GM18520 (cell line): Measurements from ENCODE around the gene UGT2A2.
"Not testable (repeated sequence)": the region's sequence is repeated elsewhere in the genome, so short reads cannot be mapped to it uniquely, and the experiment has no call there.

ENCODE experiments used
- ATAC-seq: cut with Tn5 transposase; IDR thresholded peaks from one replicate; pipeline ENCODE4 v1.9.1; 2021; ENCODE audit not compliant: unreplicated experiment

Gene UGT2A2

GRCh38 chr4:69639542-69639941, at the start of gene UGT2A2:
Gene UGT2A2 (minus strand): TSS chr4:69639642. CDS start chr4:69639640, 2 bp downstream.
- ATAC-seq = no peak

DNA sequence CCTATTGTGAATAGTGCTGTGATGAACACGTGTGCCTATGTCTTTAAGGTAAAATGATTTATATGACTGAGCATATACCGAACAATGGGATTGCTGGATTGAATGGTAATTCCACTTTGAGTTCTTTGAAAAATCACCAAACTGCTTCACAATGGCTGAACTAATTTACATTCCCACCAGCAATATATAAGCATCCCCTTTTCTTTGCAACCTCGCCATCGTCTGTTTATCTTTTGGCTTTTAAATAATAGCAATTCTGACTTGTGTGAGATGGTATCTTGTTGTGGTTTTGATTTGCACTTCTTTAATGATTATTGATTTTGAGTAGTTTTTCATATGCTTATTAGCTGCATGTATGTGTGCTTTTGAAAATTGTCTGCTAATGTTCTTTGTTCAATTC, 45.4 kb upstream of the UGT2A2 start:
- no peak for ATAC-seq

GRCh38 chr4:69668680-69669079, 29.2 kb upstream of the UGT2A2 start:
- ATAC-seq = no peak

GRCh38 chr4:69664009-69664408, 24.6 kb upstream of the UGT2A2 start:
- ATAC-seq = not testable (repeated sequence)

DNA sequence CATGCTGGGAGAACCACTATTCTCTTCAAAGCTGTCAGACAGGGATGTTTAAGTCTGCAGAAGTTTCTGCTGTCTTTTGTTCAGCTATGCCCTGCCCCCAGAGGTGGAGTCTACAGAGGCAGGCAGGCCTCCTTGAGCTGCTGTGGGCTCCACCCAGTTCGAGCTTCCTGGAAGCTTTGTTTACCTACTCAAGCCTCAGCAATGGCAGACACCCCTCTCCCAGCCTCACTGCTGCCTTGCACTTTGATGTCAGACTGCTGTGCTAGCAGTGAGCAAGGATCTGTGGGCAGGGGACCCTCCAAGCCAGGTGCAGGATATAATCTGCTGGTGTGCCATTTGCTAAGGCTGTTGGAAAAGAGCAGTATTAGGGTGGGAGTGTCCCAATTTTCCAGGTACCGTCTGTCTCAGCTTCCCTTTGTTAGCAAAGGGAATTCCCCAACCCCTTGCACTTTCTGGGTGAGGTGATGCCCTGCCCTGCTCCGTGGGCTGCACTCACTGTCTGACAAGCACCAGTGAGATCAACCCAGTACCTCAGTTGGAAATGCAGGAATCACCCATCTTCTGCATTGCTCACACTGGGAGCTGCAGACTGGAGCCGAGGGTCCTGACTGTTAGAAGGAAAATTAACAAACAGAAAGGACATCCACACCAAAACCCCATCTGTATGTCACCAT, 21.8 kb upstream of the UGT2A2 start:
- not testable (repeated sequence) for ATAC-seq

GRCh38 chr4:69658133-69658532, 18.7 kb upstream of the UGT2A2 start:
- no peak for ATAC-seq

- no peak for ATAC-seq
These were observed 17.3 kb upstream of the UGT2A2 start for GRCh38 chr4:69656653-69657158.

DNA sequence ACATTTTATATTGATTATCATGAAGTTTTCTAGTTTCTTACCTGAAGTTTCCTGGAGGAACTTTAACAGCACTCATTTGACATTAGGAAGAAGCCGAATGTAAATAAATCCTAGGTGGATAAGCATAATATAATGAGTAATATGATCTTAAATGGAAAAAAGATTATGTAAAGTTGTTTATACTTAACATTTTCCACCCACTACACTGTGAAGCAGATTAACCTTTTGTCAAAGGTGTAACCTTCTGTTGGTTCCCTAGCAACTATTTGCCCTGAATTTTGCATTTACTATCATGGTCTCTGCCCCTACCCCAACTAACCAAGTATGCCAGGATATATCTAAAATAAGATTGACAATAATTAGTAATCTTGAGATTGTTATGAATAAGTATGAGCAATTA, 13.7 kb upstream of the UGT2A2 start, which contains the start of gene UGT2A1:
Gene UGT2A1, minus strand, starts transcription at position 101 of the 400 bp plus-strand sequence. CDS start 5,603 bp downstream, outside the sequence.
- no peak for ATAC-seq

DNA sequence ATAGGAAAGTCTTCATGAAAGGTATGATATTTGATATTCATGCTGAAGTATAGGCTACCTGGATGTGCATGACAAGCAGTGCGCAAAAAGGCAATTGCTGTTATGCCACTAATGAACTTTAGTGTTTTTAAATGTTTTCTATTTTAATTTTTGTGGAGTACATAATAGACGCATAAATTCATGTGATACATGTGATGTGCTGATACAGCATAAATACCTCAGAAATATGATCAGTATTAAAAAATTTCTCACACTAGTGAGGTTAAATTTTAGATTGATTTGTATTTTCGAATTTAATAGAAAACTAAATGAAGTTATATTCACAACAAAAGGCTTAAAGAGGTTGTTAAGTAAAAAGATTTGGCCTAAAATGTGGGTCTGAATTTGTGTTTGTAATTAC, 11.4 kb upstream of the UGT2A2 start:
- ATAC-seq = no peak

DNA sequence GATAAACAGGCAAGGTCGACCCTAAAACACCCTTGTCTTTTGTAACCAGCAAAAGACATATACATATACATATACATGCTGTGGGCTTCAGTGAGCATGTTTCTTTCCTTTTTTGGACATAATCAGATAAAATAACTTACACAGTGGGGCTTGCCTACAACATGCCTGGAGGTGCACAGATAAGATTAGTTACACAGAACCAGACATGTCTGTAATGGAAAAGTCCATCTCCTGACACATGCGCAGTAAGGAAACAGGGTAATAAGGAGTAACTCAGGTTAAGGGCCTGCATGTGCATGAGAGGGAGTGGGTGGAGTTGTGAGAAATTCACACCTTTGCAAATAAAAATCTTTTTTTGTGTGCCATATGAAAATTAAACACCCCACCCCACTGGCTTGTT, 10.2 kb upstream of the UGT2A2 start:
- ATAC-seq = no peak

DNA sequence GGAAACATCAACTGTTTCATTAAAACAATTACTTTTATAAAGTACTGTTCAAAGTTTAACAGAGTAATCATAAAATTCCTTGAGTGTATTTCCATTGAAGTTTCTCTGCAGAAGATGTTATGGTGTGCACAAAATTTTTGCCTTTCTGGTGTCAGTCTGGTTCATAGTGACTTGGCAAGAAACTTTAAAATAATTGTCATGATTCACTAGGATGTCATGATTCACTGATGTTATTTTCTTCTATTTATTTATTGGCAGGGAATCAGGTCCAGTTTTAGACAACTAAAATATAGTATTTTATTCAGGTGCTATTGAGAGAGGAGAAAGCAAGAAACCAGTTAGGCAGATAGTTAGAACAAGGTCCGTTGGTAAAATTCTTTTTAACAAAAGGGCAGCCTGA, 9.8 kb upstream of the UGT2A2 start:
- no peak for ATAC-seq

- no peak for ATAC-seq
These were observed 3.5 kb upstream of the UGT2A2 start for GRCh38 chr4:69642961-69643360.

DNA sequence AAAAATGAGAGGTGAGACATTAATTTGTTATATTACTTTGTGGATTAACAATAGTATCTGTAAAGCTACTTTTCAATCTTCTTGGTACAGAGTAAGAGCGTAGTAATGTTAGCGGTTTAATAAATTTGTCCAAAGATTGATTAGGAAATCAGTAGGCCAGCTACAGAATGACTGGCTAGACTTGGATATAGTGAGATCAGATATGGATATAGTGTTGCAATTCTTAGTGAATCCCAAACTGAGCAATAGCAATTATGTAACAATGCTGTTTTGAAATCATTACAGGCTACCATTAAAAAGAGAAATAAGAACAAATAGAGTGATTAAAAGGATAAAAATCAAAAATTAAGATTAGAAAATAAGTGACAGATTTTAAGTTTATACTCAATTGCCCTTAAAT, 847 bp upstream of the UGT2A2 start:
- ATAC-seq = no peak

DNA sequence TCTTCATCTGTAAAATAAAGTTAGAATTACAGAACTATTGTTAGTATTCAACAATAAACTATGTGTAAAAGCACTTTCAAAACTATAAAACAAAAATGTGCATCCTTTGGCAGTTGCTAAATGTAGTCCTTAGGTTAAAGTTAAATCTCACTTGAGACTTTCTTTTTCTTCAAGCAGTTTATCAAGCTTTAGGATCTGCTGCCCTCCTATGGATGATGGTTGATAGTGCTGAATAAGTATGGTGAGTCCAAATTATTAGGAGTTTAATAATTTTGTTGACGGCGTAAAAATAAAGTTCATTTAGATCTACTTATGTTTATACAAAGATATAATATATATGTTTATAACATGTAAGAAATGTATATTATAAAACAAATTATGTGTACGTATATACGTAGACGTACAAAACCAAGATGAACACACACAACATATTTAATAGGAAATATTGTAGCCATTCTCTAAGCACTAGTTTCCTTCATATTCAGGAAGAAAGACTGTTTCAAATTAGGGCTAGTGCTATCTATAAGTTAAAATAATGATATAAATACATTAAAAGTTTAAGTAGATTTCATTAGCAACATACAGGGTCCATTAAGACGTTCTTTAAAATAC, 22.3 kb downstream of the UGT2A2 start:
- no peak for ATAC-seq

DNA sequence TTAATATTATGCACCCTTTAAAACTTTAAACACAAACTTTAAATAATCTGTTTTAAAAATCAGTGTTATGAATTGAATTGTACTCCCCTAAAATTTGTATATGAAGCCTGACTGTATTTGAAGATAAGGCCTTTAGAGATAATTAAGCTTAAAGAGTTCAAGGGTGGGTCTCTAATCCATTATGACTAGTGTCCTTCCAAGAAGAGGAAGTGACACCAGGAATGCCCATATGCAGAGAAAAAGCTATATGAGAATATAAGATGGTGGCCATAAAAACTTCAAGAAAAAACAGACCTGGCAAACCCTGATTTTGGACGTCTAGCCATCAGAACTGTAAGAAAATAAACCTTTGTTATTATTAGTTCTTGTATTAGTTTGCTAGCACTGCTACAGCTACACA, 29.0 kb downstream of the UGT2A2 start:
- no peak for ATAC-seq

DNA sequence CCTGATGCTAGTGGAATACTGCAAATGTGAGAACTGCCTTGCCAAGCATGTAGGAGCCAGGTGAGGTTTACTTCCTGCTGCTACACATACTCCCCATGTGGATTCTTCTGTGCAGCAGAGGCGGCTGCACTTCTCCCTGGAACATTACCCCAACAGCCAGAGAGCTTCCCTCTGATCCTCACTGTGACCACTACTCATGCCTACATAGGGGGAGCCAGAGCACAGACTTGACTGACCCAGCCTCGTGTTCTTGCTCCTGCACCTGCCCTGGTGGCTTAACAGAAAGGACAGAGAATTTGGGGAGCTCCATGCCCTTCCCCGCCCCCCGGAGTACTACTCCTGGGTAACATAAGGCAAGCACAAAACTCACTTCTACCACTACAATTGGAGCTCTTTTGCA, 38.4 kb downstream of the UGT2A2 start:
- ATAC-seq = no peak

DNA sequence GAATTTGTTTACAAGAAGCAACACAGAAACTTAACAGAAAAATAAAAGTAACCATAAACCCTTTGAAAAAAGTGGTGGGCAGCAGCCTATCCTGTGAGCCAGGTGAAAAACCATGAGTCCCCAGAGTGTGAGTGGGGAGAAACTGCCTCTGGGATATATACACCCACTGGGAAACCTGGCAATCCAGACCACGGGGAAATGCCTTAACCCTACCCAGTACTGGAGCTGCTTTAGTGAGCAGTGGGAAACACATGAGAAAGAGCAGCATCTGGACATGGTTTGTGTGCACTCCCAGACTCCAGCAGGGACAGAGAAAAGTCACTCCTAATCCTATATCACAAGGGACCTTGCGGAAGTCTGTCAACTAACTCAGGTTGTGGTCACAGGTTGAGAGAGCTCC, 39.4 kb downstream of the UGT2A2 start:
- no peak for ATAC-seq

- no peak for ATAC-seq
These were observed 45.1 kb downstream of the UGT2A2 start for GRCh38 chr4:69594382-69594781.

DNA sequence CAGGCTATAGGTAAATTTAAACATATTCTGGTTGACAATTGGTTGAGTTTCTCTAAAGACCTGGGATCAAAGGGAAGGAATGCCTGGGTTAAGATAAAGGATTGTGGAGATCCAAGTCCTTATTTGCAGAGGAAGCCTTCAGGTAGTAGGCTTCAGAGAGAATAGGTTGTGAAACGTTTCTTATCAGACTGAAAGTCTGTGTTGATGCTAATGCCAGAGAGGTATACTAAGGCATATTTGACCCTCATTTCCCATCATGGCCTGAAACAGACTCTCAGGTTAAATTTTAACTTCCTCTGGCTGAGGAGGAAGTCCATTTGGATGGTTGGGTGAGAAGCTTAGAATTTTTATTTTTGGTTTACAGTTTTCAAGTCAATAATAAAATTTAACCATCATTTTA, 48.1 kb downstream of the UGT2A2 start:
- ATAC-seq = no peak

- no peak for ATAC-seq
These were observed 49.6 kb downstream of the UGT2A2 start for GRCh38 chr4:69589884-69590283.

DNA sequence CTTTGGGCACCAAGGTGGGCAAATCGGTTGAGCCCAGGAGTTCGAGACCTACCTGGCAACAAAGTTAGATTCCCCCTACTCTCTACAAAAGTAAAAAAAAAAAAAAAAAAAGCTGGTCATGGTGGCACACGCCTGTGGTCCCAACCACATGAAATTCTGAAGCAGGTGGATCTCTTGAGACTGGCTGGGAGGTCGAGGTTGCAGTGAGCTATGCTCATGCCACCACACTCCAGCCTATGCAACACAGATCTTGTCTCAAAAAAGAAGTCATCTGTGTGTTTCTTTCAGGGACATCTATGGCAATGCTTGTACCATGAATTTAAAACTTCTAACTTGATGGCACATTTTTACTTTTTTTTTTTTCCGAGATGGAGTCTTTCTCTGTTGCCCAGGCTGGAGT, 55.3 kb downstream of the UGT2A2 start:
- ATAC-seq = no peak

DNA sequence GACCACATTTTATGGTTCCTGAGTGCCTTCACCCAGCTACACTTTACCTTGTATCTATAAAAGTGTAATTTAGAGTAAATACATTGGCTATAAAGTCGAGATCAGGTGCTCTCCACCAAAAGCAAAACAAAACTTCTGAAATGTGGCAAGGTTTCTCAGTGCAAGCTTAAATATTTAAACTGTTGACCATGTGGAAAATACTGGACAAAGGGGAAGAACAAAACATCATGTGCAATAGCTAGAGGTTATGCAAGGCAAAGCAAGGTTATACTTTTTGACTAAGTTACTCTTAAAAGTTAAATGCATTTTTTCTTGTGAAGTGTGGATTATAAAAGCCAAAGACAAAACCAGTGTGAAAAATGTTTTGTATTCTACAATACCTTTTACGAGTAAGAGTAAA, 55.9 kb downstream of the UGT2A2 start:
- ATAC-seq = no peak

GRCh38 chr4:69577245-69577644, 62.2 kb downstream of the UGT2A2 start:
- no peak for ATAC-seq
